Measurements from ENCODE around the gene MYO18B. TPM values are rescaled to one million over a fixed set of nuclear protein-coding genes. Genes with fewer than 3 reads are reported as not detected.

Gene MYO18B
- total and polyA plus RNA-seq, 8 donors, result 0.05 to 0.47 (median 0.14) TPM

DNA sequence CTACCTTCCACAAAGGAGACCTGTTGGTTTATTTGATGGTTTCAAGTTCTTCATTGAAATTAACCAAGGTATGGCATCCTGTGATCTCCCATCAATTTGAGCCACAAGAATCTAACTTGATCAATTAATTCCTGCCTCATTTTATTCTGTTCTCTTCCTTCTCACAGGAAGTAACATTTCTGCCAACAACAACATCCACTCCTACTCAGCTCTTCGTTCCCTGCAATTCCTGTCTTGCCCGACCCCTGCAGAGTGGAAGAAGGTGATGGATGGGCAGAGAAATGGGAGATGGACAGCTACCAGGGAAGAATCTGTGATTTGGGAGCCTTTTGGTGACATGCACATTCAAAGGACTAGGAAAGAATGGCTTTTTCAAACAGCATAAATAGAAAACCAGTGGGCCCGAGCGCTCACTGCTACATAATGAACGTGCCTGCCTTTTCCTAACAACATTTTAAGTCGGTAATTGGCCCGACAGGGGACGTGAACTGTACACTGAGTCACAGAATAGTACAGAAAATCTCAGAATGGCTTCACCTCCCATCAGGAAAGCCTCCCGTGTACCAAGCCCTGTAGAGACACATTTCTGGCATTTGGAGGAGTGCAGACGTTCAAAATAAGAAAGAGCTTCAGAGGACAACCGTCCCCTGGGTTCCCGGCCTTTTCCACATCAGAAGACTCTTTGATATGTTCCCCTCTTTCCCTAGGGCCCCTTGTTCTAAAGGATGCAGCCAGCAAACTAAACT is 314.6 kb downstream of the MYO18B start:
- Histone ChIP-seq H3K4me3 (no peak overlapping the region), H3K27ac (no peak overlapping the region), H3K36me3 (no peaks in the 10 kb centered on the region), H3K9me3 (no peaks in the 10 kb centered on the region), H3K4me1 (no peaks in the 10 kb centered on the region), H3K27me3 (no peaks in the 10 kb centered on the region)
- FAIRE-seq (no peak), DNase-seq (no peak), ATAC-seq (no peak)
- intact Hi-C loops (cut with DNase I), result no loop called here
- TF ChIP-seq, protein P1, sequence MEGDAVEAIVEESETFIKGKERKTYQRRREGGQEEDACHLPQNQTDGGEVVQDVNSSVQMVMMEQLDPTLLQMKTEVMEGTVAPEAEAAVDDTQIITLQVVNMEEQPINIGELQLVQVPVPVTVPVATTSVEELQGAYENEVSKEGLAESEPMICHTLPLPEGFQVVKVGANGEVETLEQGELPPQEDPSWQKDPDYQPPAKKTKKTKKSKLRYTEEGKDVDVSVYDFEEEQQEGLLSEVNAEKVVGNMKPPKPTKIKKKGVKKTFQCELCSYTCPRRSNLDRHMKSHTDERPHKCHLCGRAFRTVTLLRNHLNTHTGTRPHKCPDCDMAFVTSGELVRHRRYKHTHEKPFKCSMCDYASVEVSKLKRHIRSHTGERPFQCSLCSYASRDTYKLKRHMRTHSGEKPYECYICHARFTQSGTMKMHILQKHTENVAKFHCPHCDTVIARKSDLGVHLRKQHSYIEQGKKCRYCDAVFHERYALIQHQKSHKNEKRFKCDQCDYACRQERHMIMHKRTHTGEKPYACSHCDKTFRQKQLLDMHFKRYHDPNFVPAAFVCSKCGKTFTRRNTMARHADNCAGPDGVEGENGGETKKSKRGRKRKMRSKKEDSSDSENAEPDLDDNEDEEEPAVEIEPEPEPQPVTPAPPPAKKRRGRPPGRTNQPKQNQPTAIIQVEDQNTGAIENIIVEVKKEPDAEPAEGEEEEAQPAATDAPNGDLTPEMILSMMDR (IDR thresholded peaks at IDR 0.05), result no peak
- 65 to 77% methylated on average over 12 of the region's 12 CpGs for WGBS, 2 donors

DNA sequence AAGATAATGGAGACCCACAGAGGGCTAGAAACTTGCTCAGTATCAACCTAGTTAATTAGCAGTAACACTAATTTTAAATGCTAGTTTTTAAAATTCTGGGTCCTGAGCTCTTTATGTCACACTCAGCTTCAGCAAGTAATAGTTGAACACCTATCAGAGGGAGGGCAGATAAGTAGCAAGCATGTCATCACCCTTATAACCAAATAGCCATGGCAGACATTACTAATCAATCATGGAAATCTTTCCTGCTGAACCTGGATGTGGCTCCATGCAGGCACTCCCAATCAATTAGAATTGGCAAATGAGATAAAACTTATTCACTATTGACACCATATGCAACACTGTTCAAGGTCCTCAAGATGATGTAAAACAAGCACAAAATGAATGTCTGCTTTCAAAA is 315.7 kb downstream of the MYO18B start:
- FAIRE-seq (no peak), DNase-seq (no peak), ATAC-seq (no peak)
- no peaks in the 10 kb centered on the region for H3K36me3 ChIP-seq
- H3K27me3 ChIP-seq, result no peaks in the 10 kb centered on the region
- H3K4me3 ChIP-seq, result no peak overlapping the region
- TF ChIP-seq, protein P1 (IDR thresholded peaks at IDR 0.05), result no peak
- intact Hi-C loops (cut with DNase I), result no loop called here
- H3K27ac ChIP-seq, result no peak overlapping the region
- H3K9me3 ChIP-seq, result no peaks in the 10 kb centered on the region
- no peaks in the 10 kb centered on the region for H3K4me1 ChIP-seq

DNA sequence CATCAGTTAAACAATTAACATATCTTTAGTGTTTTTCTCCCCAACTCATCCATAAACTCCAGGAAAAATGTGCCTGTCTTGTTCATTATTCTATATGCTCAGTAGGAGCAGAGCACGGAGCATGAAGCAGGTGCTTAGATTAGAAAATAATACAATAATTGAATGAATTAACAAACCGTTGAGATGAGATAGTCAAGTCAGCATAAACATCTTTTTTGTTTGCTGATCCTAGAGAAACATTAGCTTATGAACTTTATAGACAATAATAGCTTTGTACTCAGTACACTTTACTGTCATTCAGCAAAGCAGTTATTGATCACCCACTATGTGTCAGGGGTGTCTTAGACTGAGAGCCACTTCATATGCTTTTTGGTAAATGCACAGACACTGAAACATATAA is 322.1 kb downstream of the MYO18B start:
- DNase-seq (no peak), ATAC-seq (no peak), FAIRE-seq (no peak)
- TF ChIP-seq, protein P1 (IDR thresholded peaks at IDR 0.05), result no peak
- H3K4me1 ChIP-seq, result no peaks in the 10 kb centered on the region
- intact Hi-C loops (cut with DNase I), result no loop called here
- no peaks in the 10 kb centered on the region for H3K36me3 ChIP-seq
- H3K27me3 ChIP-seq, result no peaks in the 10 kb centered on the region
- 26 to 30% methylated on average over 2 of the region's 2 CpGs for WGBS, 2 donors
- no peak overlapping the region for H3K4me3 ChIP-seq
- H3K27ac ChIP-seq, result no peak overlapping the region
- no peaks in the 10 kb centered on the region for H3K9me3 ChIP-seq

DNA sequence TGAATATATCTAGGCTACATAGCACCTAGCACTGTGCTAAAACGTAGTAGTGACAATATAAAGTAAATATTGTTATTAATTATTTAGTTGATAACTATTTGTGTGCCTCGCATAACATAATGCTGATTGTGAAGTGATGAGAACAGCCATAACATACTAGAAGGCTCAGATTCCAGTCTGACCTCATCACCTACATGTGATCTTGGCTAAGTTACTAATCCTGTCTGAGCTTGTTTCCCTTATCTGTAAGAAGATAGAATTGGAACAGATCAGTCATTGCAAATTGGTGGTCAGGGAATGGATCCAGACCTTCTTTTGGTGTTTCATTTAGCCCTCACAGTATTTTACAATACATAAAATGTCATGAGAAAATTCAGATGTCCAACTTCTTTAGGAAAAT is 323.9 kb downstream of the MYO18B start:
- Histone ChIP-seq H3K4me3 (no peak overlapping the region), H3K9me3 (no peaks in the 10 kb centered on the region), H3K27ac (no peak overlapping the region), H3K27me3 (no peaks in the 10 kb centered on the region), H3K36me3 (no peaks in the 10 kb centered on the region), H3K4me1 (no peaks in the 10 kb centered on the region)
- intact Hi-C loops (cut with DNase I), result no loop called here
- FAIRE-seq (no peak), ATAC-seq (no peak), DNase-seq (no peak)
- TF ChIP-seq, protein P1 (IDR thresholded peaks at IDR 0.05), result no peak
- WGBS, 2 donors, result 32 to 42% methylated on average over 2 of the region's 2 CpGs

DNA sequence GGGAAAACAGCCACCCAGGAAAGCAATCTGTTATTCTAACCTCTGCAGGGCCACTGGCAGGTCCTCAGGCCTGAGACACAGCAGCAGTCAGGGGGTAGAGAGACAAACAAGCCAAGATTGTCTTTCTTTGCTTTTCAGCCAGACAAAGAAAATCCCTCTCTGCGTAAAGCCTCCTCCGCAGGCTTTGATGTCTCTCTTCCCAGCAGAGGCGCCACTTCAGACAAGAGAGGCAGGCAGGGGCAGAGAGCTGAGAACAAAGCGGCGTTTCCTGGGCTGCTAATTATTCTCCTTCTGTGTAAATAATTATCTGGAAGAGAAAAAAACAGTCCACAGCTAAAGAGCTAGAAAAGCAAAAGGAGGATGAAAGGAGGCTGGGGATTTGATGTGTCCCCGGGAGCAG is 324.5 kb downstream of the MYO18B start:
- H3K36me3 ChIP-seq, result no peaks in the 10 kb centered on the region
- ATAC-seq (no peak), DNase-seq (no peak), FAIRE-seq (no peak)
- intact Hi-C loops (cut with DNase I), result no loop called here
- no peak overlapping the region for H3K27ac ChIP-seq
- TF ChIP-seq, protein P1 (IDR thresholded peaks at IDR 0.05), result no peak
- 23 to 30% methylated on average over 6 of the region's 6 CpGs for WGBS, 2 donors
- H3K9me3 ChIP-seq, result no peaks in the 10 kb centered on the region
- H3K4me1 ChIP-seq, result no peaks in the 10 kb centered on the region
- H3K27me3 ChIP-seq, result no peaks in the 10 kb centered on the region
- no peak overlapping the region for H3K4me3 ChIP-seq
